Loucy (cell line): ENCODE results near the gene DNAJC30.

ENCODE experiments used
- EZH2phosphoT487 ChIP-seq: fragments of 200-600 bp; IDR thresholded peaks from 2 replicates; pipeline ENCODE4 v1.6.1; 2018; ENCODE audit warnings: antibody characterized with exemption, mild to moderate bottlenecking, moderate library complexity, borderline replicate concordance
- TF ChIP-seq, protein P1 (sequence below): fragments of 200-600 bp; sonication (generic); conservative IDR thresholded peaks from 2 replicates; pipeline ENCODE4 v1.5.1; 2014; ENCODE audit warnings: mild to moderate bottlenecking, antibody characterized with exemption, low read length

DNA sequence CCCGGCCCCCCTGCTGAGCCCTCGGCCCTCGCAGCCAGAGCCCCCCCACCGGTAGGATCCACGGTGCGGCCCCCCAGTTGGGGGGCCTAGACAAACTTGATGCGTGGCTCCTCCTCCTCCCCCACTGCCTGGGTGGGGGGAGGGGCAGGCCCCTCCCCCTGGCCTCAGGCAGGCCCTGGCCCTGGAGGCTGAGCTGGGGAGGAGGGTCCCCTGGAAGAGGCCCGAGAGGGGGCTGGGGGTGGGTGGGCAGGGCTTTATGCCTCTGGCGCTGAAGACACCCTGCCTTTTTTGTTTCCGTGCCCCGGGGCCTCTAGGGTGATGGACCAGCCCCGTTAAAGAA, 12.0 kb downstream of the DNAJC30 start:
- TF ChIP-seq, protein P1, sequence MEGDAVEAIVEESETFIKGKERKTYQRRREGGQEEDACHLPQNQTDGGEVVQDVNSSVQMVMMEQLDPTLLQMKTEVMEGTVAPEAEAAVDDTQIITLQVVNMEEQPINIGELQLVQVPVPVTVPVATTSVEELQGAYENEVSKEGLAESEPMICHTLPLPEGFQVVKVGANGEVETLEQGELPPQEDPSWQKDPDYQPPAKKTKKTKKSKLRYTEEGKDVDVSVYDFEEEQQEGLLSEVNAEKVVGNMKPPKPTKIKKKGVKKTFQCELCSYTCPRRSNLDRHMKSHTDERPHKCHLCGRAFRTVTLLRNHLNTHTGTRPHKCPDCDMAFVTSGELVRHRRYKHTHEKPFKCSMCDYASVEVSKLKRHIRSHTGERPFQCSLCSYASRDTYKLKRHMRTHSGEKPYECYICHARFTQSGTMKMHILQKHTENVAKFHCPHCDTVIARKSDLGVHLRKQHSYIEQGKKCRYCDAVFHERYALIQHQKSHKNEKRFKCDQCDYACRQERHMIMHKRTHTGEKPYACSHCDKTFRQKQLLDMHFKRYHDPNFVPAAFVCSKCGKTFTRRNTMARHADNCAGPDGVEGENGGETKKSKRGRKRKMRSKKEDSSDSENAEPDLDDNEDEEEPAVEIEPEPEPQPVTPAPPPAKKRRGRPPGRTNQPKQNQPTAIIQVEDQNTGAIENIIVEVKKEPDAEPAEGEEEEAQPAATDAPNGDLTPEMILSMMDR: no peak
- no peak for TF ChIP-seq EZH2phosphoT487
